ENCODE results near the gene PCCA. TPM values are rescaled to one million over a fixed set of nuclear protein-coding genes. Genes with fewer than 3 reads are reported as not detected.

PCCA gene
- total and polyA plus RNA-seq, 2 donors (not counting 3 experiments of a cell fraction or from before 2014, with no cell fraction given) = 5.7 to 20.2 TPM

GRCh38 chr13:100559886-100560285, 471.0 kb downstream of the PCCA start:
- DNase-seq (ENCODE audit: low read depth, low spot score) = no peak
- H3K9me3 ChIP-seq (replicated peaks; ENCODE audit: control insufficient read depth, insufficient read depth, low read length) = no peaks in the 10 kb centered on the region
- CTCF ChIA-PET = interaction anchor here (4.1 kb wide), 1 partner anchor 14 kb away, joined by 25 read pairs; no protein-coding TSS in a partner anchor
- no peak for FAIRE-seq
- no peaks in the 10 kb centered on the region for H3K9me1 ChIP-seq (replicated peaks; ENCODE audit: control insufficient read depth, extremely low read depth, insufficient read depth, low read length)
- dilution Hi-C loops (cut with MboI; ENCODE audit: extremely low pct_ligation_motif_present, low sequenced_read_pairs) (no loop called here), intact Hi-C loops (cut with micrococcal nuclease) (no loop called here)
- no peaks in the 10 kb centered on the region for H3K27me3 ChIP-seq (ENCODE audit: control insufficient read depth in 2 of 2, insufficient read depth in 2 of 2, low read length in 2 of 2)
- POLR2A ChIA-PET = no interaction called here
- H3K9ac ChIP-seq (replicated peaks; ENCODE audit: extremely low read depth, insufficient read depth, low read length) = no peak overlapping the region
- no TSS peak for BruUV-seq (replicated peaks)
- H4K20me1 ChIP-seq (replicated peaks; ENCODE audit: control insufficient read depth, extremely low read depth, insufficient read depth, low read length) = no peaks in the 10 kb centered on the region
- TF ChIP-seq FOS (IDR thresholded peaks at IDR 0.05; ENCODE audit: borderline replicate concordance, insufficient read depth, low read length) (no peak), POLR2A (IDR thresholded peaks at IDR 0.05; ENCODE audit: low read depth, low read length) (no peak), EZH2 (IDR thresholded peaks at IDR 0.05; ENCODE audit: borderline replicate concordance, low read depth, low read length, severe bottlenecking) (no peak), MAX (IDR thresholded peaks at IDR 0.05; ENCODE audit: insufficient read depth, insufficient read length) (no peak), MYC (IDR thresholded peaks at IDR 0.05; ENCODE audit: low read depth, low read length) (no peak), POLR2AphosphoS5 (IDR thresholded peaks at IDR 0.05; ENCODE audit: insufficient read depth, low read depth, low read length) (no peak), GATA2 (IDR thresholded peaks at IDR 0.05; ENCODE audit: insufficient read depth, insufficient read length, low read depth, low read length) (no peak), CTCF (IDR thresholded peaks at IDR 0.05; ENCODE audit: extremely low read depth in 1 of 2, insufficient read depth in 1 of 2, low read depth in 1 of 2, low read length in 2 of 2) (no peak), JUN (IDR thresholded peaks at IDR 0.05; ENCODE audit: borderline replicate concordance, insufficient read depth, insufficient read length, low read depth) (no peak)
- no peak overlapping the region for H3K4me2 ChIP-seq (ENCODE audit: insufficient read depth, low read length)
- H3K4me1 ChIP-seq (ENCODE audit: control insufficient read depth, extremely low read depth, insufficient read depth, low read length) = no peaks in the 10 kb centered on the region
- H3K27ac ChIP-seq (ENCODE audit: insufficient read depth, low read depth, low read length) = no peak overlapping the region
- no peak overlapping the region for H3K4me3 ChIP-seq (replicated peaks in 1 of 3; ENCODE audit: insufficient read depth in 1 of 3, low read depth in 1 of 3, low read length in 3 of 3)
- H3K36me3 ChIP-seq (ENCODE audit: control insufficient read depth in 2 of 2, extremely low read depth in 1 of 2, insufficient read depth in 2 of 2, low read length in 2 of 2) = no peaks in the 10 kb centered on the region
- H3K79me2 ChIP-seq (ENCODE audit: control insufficient read depth, insufficient read depth, low read length) = no peaks in the 10 kb centered on the region
- H2AFZ ChIP-seq (ENCODE audit: low read depth, low read length) = no peak overlapping the region
